IMR-90 (cell line): Measurements from ENCODE around the gene DHX34. TPM values are rescaled to one million over a fixed set of nuclear protein-coding genes. Genes with fewer than 3 reads are reported as not detected.

Experiments
- ATAC-seq: fragments of 200-7000 bp; cut with Tn5 transposase; 2 replicates; pipeline ENCODE4 v1.9.1; 2020; ENCODE audit warnings: low read depth, mild to moderate bottlenecking, moderate library complexity
- BruUV-seq: library from RNA; stranded (reverse); fragments of 400-500 nt; replicated peaks from 2 replicates; lab custom pipeline; 2021; lab: Mats Ljungman, UMichigan
- CTCF ChIA-PET: fragments of 300-600 bp; formaldehyde crosslinking; extraction: SDS; loops from one replicate; lab custom pipeline; 2021; ENCODE audit warnings: antibody characterized with exemption; lab: Yijun Ruan, JAX
- POLR2A ChIA-PET: fragments of 300-600 bp; sonication (Branson Sonifier 250); formaldehyde crosslinking; loops from one replicate; lab custom pipeline; 2022; ENCODE audit warnings: antibody characterized with exemption; ENCODE audit not compliant: unreplicated experiment; lab: Charles Lee
- DNase-seq: peaks from one replicate; pipeline ENCODE4 v3.0.0; 2013
- H2AFZ ChIP-seq: replicated peaks from 2 replicates; pipeline ENCODE3; 2013; ENCODE audit warnings: low read length, mild to moderate bottlenecking; ENCODE audit not compliant: poor library complexity
- H2AK5ac ChIP-seq: 2 replicates; pipeline ENCODE4 v1.6.1; 2013; ENCODE audit warnings: low read depth, low read length, inconsistent platforms
- H2AK9ac ChIP-seq: replicated peaks from 2 replicates; pipeline ENCODE3; 2013; ENCODE audit warnings: mild to moderate bottlenecking, low read depth, low read length, moderate library complexity; ENCODE audit not compliant: poor library complexity
- H2BK120ac ChIP-seq: 2 replicates; pipeline ENCODE4 v1.6.1; 2013; ENCODE audit warnings: low read depth, low read length, inconsistent platforms
- H2BK15ac ChIP-seq: 3 replicates; pipeline ENCODE4 v1.6.1; 2013; ENCODE audit warnings: low read depth, low read length, inconsistent platforms
- H2BK20ac ChIP-seq: 2 replicates; pipeline ENCODE4 v1.6.1; 2013; ENCODE audit warnings: low read depth, mild to moderate bottlenecking, inconsistent platforms, low read length, moderate library complexity
- H2BK5ac ChIP-seq: 2 replicates; pipeline ENCODE4 v1.6.1; 2013; ENCODE audit warnings: mild to moderate bottlenecking, low read depth, low read length, inconsistent platforms; ENCODE audit not compliant: poor library complexity, severe bottlenecking
- H3K14ac ChIP-seq: replicated peaks from 2 replicates; pipeline ENCODE4 v1.6.1; 2013; ENCODE audit warnings: low read depth, low read length, inconsistent platforms
- H3K18ac ChIP-seq: 2 replicates; pipeline ENCODE4 v1.6.1; 2013; ENCODE audit warnings: low read depth, low read length, control low read depth
- H3K23ac ChIP-seq: 2 replicates; pipeline ENCODE4 v1.6.1; 2013; ENCODE audit warnings: low read depth, low read length, inconsistent platforms
- H3K27ac ChIP-seq: 2 replicates; pipeline ENCODE4 v1.5.1; 2013; ENCODE audit warnings: mild to moderate bottlenecking, control low read depth, low read length; ENCODE audit not compliant: insufficient read depth
- H3K27me3 ChIP-seq: 2 replicates; pipeline ENCODE4 v1.6.1; 2013; ENCODE audit warnings: low read length; ENCODE audit not compliant: control insufficient read depth, insufficient read depth
- H3K36me3 ChIP-seq: 2 replicates; pipeline ENCODE4 v1.6.1; 2013; ENCODE audit warnings: low read length, mixed read lengths; ENCODE audit not compliant: control insufficient read depth, insufficient read depth
- H3K4ac ChIP-seq: 2 replicates; pipeline ENCODE4 v1.6.1; 2013; ENCODE audit warnings: low read depth, low read length, inconsistent platforms
- H3K4me1 ChIP-seq: 2 replicates; pipeline ENCODE4 v1.6.1; 2013; ENCODE audit warnings: low read length, mixed read lengths; ENCODE audit not compliant: control insufficient read depth, insufficient read depth
- H3K4me2 ChIP-seq: 2 replicates; pipeline ENCODE4 v1.6.1; 2013; ENCODE audit warnings: low read depth, mild to moderate bottlenecking, control low read depth, low read length, moderate library complexity
- H3K4me3 ChIP-seq: 2 replicates; pipeline ENCODE4 v1.5.1; 2013; ENCODE audit warnings: low read depth, mild to moderate bottlenecking, control low read depth, low read length, moderate library complexity; ENCODE audit not compliant: insufficient read depth
- H3K56ac ChIP-seq: 2 replicates; pipeline ENCODE4 v1.6.1; 2013; ENCODE audit warnings: low read length, inconsistent platforms; ENCODE audit not compliant: insufficient read depth; ENCODE audit errors: extremely low read depth
- H3K79me1 ChIP-seq, 2 experiments: 2 replicates each; pipeline ENCODE4 v1.6.1; 2013; ENCODE audit warnings: low read length in 2 of 2, inconsistent platforms in 1 of 2, low read depth in 1 of 2
- H3K9ac ChIP-seq: 2 replicates; pipeline ENCODE4 v1.6.1; 2013; ENCODE audit warnings: low read depth, low read length, control low read depth
- H3K9me1 ChIP-seq: 2 replicates; pipeline ENCODE4 v1.6.1; 2013; ENCODE audit warnings: low read length, inconsistent platforms; ENCODE audit not compliant: insufficient read depth
- H3K9me3 ChIP-seq: 2 replicates; pipeline ENCODE4 v1.6.1; 2013; ENCODE audit warnings: low read length; ENCODE audit not compliant: control insufficient read depth, insufficient read depth
- H4K20me1 ChIP-seq: 2 replicates; pipeline ENCODE4 v1.6.1; 2013; ENCODE audit warnings: low read length, inconsistent platforms; ENCODE audit not compliant: insufficient read depth
- H4K5ac ChIP-seq: 2 replicates; pipeline ENCODE4 v1.6.1; 2013; ENCODE audit warnings: mild to moderate bottlenecking, low read depth, low read length, control low read depth
- H4K8ac ChIP-seq, 2 experiments: 2 replicates each; pipeline ENCODE4 v1.6.1; 2013; ENCODE audit warnings: low read depth in 2 of 2, low read length in 2 of 2, control low read depth in 1 of 2, inconsistent platforms in 1 of 2
- H4K91ac ChIP-seq: 2 replicates; pipeline ENCODE4 v1.6.1; 2013; ENCODE audit warnings: low read depth, low read length, inconsistent platforms; ENCODE audit not compliant: insufficient read depth
- BHLHE40 ChIP-seq: fragments of 150-350 bp; IDR thresholded peaks from 2 replicates; pipeline ENCODE4 v1.6.1; 2016; ENCODE audit warnings: mild to moderate bottlenecking, low read depth, low read length
- CEBPB ChIP-seq: IDR thresholded peaks from 2 replicates; pipeline ENCODE4 v1.6.1; 2012; ENCODE audit warnings: low read depth, low read length, improper control_type of control experiment
- CHD1 ChIP-seq: IDR thresholded peaks from 2 replicates; pipeline ENCODE4 v1.6.1; 2012; ENCODE audit warnings: low read depth, low read length, improper control_type of control experiment
- FOS ChIP-seq: fragments of 150-350 bp; IDR thresholded peaks from 2 replicates; pipeline ENCODE4 v1.6.1; 2016; ENCODE audit warnings: low read depth, low read length
- MAFK ChIP-seq: IDR thresholded peaks from 2 replicates; pipeline ENCODE4 v1.6.1; 2012; ENCODE audit warnings: low read depth, low read length, improper control_type of control experiment
- MAZ ChIP-seq: IDR thresholded peaks from 2 replicates; pipeline ENCODE4 v1.6.1; 2012; ENCODE audit warnings: low read depth, mild to moderate bottlenecking, low read length, improper control_type of control experiment, moderate library complexity, borderline replicate concordance
- MXI1 ChIP-seq: IDR thresholded peaks from 2 replicates; pipeline ENCODE4 v1.6.1; 2012; ENCODE audit warnings: low read depth, mild to moderate bottlenecking, low read length, moderate library complexity, borderline replicate concordance
- POLR2A ChIP-seq: IDR thresholded peaks from 2 replicates; pipeline ENCODE4 v1.6.1; 2012; ENCODE audit warnings: mild to moderate bottlenecking, low read depth, low read length
- RAD21 ChIP-seq: IDR thresholded peaks from 2 replicates; pipeline ENCODE4 v1.6.1; 2012; ENCODE audit warnings: low read length, improper control_type of control experiment
- RCOR1 ChIP-seq: IDR thresholded peaks from 2 replicates; pipeline ENCODE4 v1.6.1; 2012; ENCODE audit warnings: mild to moderate bottlenecking, low read length, improper control_type of control experiment; ENCODE audit not compliant: insufficient replicate concordance
- RFX5 ChIP-seq: IDR thresholded peaks from 2 replicates; pipeline ENCODE4 v1.8.0; 2012; ENCODE audit warnings: low read depth, mild to moderate bottlenecking, low read length, moderate library complexity
- SMC3 ChIP-seq: fragments of 150-350 bp; IDR thresholded peaks from 2 replicates; pipeline ENCODE4 v1.6.1; 2016; ENCODE audit warnings: low read depth, mild to moderate bottlenecking, antibody characterized with exemption, low read length, moderate library complexity
- WGBS, 2 experiments: methylation state at CpG; one replicate each; pipeline versions ENCODE4 v1.1.5 to v1.1.7; 2013; ENCODE audit warnings: missing lambda C conversion rate in 2 of 2; ENCODE audit not compliant: insufficient read length in 1 of 2; ENCODE audit errors: extremely low coverage in 2 of 2; 5-methylcytosine and 5-hydroxymethylcytosine counted together
- dilution Hi-C: fragments of 300-500 bp; cut with HindIII; formaldehyde crosslinking; loops from one replicate; pipeline ENCODE4 v1.14.3; 2018; ENCODE audit warnings: low sequenced_read_pairs; ENCODE audit not compliant: unreplicated experiment
- in situ Hi-C: fragments of 300-500 bp; cut with MboI; formaldehyde crosslinking; loops from 3 replicates; pipeline ENCODE4 v1.14.3; 2019; ENCODE audit warnings: low sequenced_read_pairs, inconsistent platforms, mixed read lengths
- intact Hi-C: fragments of 100-400 bp; cut with micrococcal nuclease; formaldehyde crosslinking; loops from 2 replicates; pipeline ENCODE4 v1.10.0; 2022
- polyA plus RNA-seq, 3 experiments: library from polyadenylated mRNA; depleted of rRNA; stranded (reverse); fragments of >200 nt; gene quantifications; 2 replicates each; pipeline ENCODE4 v1.2.3, GENCODE V29; 2012; ENCODE audit warnings: low replicate concordance in 1 of 3
- total RNA-seq: library from RNA; depleted of rRNA; stranded (reverse); fragments of >200 nt; gene quantifications from 2 replicates; pipeline ENCODE4 v1.2.3, GENCODE V29; 2012
- TF ChIP-seq, protein P1 (sequence below): fragments of 150-350 bp; IDR thresholded peaks from 2 replicates; pipeline ENCODE4 v1.6.1; 2016; ENCODE audit warnings: low read depth, mild to moderate bottlenecking, low read length, moderate library complexity, borderline replicate concordance
- TF ChIP-seq, protein P2 (sequence below): conservative IDR thresholded peaks from 2 replicates; pipeline ENCODE4 v1.5.1; 2012; ENCODE audit warnings: mild to moderate bottlenecking, low read depth, low read length, improper control_type of control experiment

The DHX34 gene
- total and polyA plus RNA-seq, 2 of the 4 experiments (the other 2 are of a cell fraction): 4.5 to 13.7 TPM

DNA sequence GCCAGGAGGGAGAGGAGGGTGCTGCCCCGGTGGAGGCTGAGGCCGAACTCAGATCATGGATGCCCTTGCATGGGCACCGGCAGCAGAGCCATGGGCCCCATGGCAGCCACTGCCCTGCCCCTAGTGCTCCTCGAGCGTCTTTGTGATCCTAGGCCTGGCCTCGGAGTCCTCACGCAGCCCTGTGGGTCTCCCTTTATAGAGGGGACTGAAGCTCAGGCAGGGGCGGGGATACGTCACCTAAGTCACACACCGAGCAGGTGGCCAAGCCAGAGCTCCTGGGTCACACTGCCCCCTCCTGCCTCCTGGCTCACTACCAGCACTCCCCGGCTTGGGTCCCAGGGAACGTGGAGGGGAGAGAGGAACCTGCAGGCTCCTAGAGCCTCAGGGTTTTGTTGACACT lies 28.7 kb downstream of the DHX34 start:
- in situ Hi-C loops: no loop called here
- Histone ChIP-seq H2BK15ac (no peak overlapping the region), H3K79me1 (peaks cover 0 to 2% of the 10 kb centered on the region in 2 experiments; a peak in 1 of 4 replicates), H2BK5ac (no peak overlapping the region), H3K36me3 (peaks cover 81% of the 10 kb centered on the region), H3K9ac (no peak overlapping the region), H2AFZ (peak overlapping the region; percentile 7), H3K27me3 (no peaks in the 10 kb centered on the region), H3K4me2 (no peak overlapping the region), H4K20me1 (0 out of 2 replicates have a peak, but pooled peaks cover 7% of the 10 kb centered on the region), H2BK20ac (no peak overlapping the region), H2BK120ac (no peak overlapping the region), H4K5ac (no peak overlapping the region), H3K14ac (no peak overlapping the region), H3K18ac (no peak overlapping the region), H2AK5ac (no peak overlapping the region), H4K91ac (no peak overlapping the region), H3K9me1 (no peaks in the 10 kb centered on the region), H3K9me3 (no peaks in the 10 kb centered on the region), H3K23ac (no peak overlapping the region), H3K27ac (no peak overlapping the region), H3K4ac (no peak overlapping the region), H3K4me3 (no peak overlapping the region), H3K56ac (no peak overlapping the region), H3K4me1 (no peaks in the 10 kb centered on the region), H4K8ac (no peak overlapping the region), H2AK9ac (no peak overlapping the region)
- BruUV-seq: no TSS peak
- ATAC-seq (no peak), DNase-seq (no peak)
- CTCF ChIA-PET: no interaction called here
- dilution Hi-C loops: no loop called here
- WGBS, 2 experiments: 90% methylated on average over 2 of the region's 12 CpGs; no CpG with 5 or more reads in 1 of the 2 experiments
- intact Hi-C loops: no loop called here
- POLR2A ChIA-PET: no interaction called here
- TF ChIP-seq, protein P1, sequence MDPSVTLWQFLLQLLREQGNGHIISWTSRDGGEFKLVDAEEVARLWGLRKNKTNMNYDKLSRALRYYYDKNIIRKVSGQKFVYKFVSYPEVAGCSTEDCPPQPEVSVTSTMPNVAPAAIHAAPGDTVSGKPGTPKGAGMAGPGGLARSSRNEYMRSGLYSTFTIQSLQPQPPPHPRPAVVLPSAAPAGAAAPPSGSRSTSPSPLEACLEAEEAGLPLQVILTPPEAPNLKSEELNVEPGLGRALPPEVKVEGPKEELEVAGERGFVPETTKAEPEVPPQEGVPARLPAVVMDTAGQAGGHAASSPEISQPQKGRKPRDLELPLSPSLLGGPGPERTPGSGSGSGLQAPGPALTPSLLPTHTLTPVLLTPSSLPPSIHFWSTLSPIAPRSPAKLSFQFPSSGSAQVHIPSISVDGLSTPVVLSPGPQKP: no peak
- TF ChIP-seq CHD1: no peak
- TF ChIP-seq RCOR1: no peak
- no peak for TF ChIP-seq POLR2A
- TF ChIP-seq CEBPB: no peak
- no peak for TF ChIP-seq SMC3
- no peak for TF ChIP-seq FOS
- no peak for TF ChIP-seq MAZ
- TF ChIP-seq, protein P2, sequence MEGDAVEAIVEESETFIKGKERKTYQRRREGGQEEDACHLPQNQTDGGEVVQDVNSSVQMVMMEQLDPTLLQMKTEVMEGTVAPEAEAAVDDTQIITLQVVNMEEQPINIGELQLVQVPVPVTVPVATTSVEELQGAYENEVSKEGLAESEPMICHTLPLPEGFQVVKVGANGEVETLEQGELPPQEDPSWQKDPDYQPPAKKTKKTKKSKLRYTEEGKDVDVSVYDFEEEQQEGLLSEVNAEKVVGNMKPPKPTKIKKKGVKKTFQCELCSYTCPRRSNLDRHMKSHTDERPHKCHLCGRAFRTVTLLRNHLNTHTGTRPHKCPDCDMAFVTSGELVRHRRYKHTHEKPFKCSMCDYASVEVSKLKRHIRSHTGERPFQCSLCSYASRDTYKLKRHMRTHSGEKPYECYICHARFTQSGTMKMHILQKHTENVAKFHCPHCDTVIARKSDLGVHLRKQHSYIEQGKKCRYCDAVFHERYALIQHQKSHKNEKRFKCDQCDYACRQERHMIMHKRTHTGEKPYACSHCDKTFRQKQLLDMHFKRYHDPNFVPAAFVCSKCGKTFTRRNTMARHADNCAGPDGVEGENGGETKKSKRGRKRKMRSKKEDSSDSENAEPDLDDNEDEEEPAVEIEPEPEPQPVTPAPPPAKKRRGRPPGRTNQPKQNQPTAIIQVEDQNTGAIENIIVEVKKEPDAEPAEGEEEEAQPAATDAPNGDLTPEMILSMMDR: no peak
- no peak for TF ChIP-seq RAD21
- TF ChIP-seq MAFK: no peak
- no peak for TF ChIP-seq RFX5
- no peak for TF ChIP-seq BHLHE40
- no peak for TF ChIP-seq MXI1
